ENCODE measurements around the gene RAP1GAP2. TPM values are rescaled to one million over a fixed set of nuclear protein-coding genes. Genes with fewer than 3 reads are reported as not detected.

Gene RAP1GAP2
- total and polyA plus RNA-seq, 2 of the 8 experiments (the other 6 are each of a cell fraction or from before 2014, with no cell fraction given) = 24.0 to 63.8 TPM

DNA sequence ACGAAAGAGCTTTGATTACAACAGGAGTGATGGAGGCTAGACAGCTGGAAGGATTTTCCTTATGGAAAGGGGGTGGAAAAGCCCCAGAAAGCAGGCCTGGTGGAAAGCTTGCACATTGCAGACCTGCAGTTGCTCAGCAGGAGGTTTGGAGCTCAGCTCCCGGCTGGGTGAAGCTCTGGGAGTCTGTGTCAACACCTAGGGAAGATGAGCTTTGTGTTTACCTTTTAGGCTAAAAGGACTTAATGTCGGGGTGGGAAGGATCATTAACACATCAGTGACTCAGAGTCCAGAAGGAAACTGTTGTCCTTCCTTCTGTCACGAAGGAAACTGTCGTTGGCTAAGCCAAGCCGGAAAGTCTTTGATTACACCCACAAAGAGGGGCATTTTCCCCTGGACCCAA, 48.2 kb downstream of the RAP1GAP2 start:
- no peak overlapping the region for H2BK120ac ChIP-seq (replicated peaks; ENCODE audit: low read depth, low read length)
- TF ChIP-seq JUN (IDR thresholded peaks at IDR 0.05; ENCODE audit: low read depth, low read length) = no peak
- no peak for TF ChIP-seq KDM4A (IDR thresholded peaks at IDR 0.05; ENCODE audit: low read depth, low read length, severe bottlenecking)
- TF ChIP-seq SRF (IDR thresholded peaks at IDR 0.05; ENCODE audit: low read depth, low read length) = no peak
- no peak for TF ChIP-seq SIRT6 (IDR thresholded peaks at IDR 0.05; ENCODE audit: low read length)
- no peak for TF ChIP-seq CTBP2 (IDR thresholded peaks at IDR 0.05; ENCODE audit: borderline replicate concordance, insufficient read depth, insufficient read length, low read length)
- no peak for TF ChIP-seq HDAC2 (IDR thresholded peaks at IDR 0.05; ENCODE audit: borderline replicate concordance in 1 of 2, low read depth in 2 of 2, low read length in 2 of 2)
- no peak for TF ChIP-seq NANOG (IDR thresholded peaks at IDR 0.05; ENCODE audit: insufficient read depth, low read depth, low read length, poor library complexity, severe bottlenecking)
- no peak for TF ChIP-seq JUND (IDR thresholded peaks at IDR 0.05; ENCODE audit: low read length)
- no peak overlapping the region for H2BK5ac ChIP-seq (ENCODE audit: low read depth, low read length)
- no peaks in the 10 kb centered on the region for H3K36me3 ChIP-seq (ENCODE audit: control insufficient read depth in 2 of 4, insufficient read depth in 4 of 4, low read length in 3 of 4)
- 41% methylated on average over 6 of the region's 6 CpGs; no CpG with 5 or more reads in 1 of the 2 experiments for WGBS, 2 experiments (ENCODE audit: extremely low coverage in 1 of 2, insufficient coverage in 1 of 2, insufficient read length in 1 of 2, insufficient replicate concordance in 2 of 2, low coverage in 1 of 2, low lambda C conversion rate in 2 of 2, missing lambda C conversion rate in 1 of 2)
- no peak overlapping the region for H3K14ac ChIP-seq (ENCODE audit: insufficient read length)
- H3K56ac ChIP-seq (replicated peaks; ENCODE audit: insufficient read length, low read depth, low read length) = no peak overlapping the region
- no peak overlapping the region for H3K4ac ChIP-seq (replicated peaks; ENCODE audit: insufficient read length, low read depth, low read length)
- no peaks in the 10 kb centered on the region for H3K9me3 ChIP-seq (ENCODE audit: insufficient read depth in 2 of 2, low read depth in 1 of 2, low read length in 1 of 2)
- no peak overlapping the region; the same call in 1 of the 2 replicates for H2BK12ac ChIP-seq (ENCODE audit: low read depth, low read length)
- H3K23ac ChIP-seq (ENCODE audit: insufficient read length) = no peak overlapping the region
- H3K79me1 ChIP-seq (ENCODE audit: low read depth, low read length) = no peaks in the 10 kb centered on the region
- no peak overlapping the region for H2AFZ ChIP-seq (ENCODE audit: low read length)
- FAIRE-seq = no peak
- no peak overlapping the region for H4K8ac ChIP-seq (ENCODE audit: extremely low read depth, insufficient read depth, low read length)
- POLR2A ChIA-PET (ENCODE audit: partially characterized antibody) = interaction anchor here (0.6 to 1.0 kb wide), 2 partner anchors 9 to 27 kb away, joined by 3 to 4 read pairs; no protein-coding TSS in a partner anchor
- H3K23me2 ChIP-seq (ENCODE audit: low read depth, low read length) = no peaks in the 10 kb centered on the region
- CTCF ChIA-PET (ENCODE audit: partially characterized antibody) = interaction anchor here (0.7 to 13.3 kb wide), 7 partner anchors 8 to 168 kb away, joined by 3 to 233 read pairs (median 11); no protein-coding TSS in a partner anchor
- no peak overlapping the region for H3K9ac ChIP-seq (replicated peaks in 1 of 4; ENCODE audit: extremely low read depth in 1 of 4, low read depth in 3 of 4, low read length in 3 of 4)
- H4K5ac ChIP-seq (ENCODE audit: insufficient read length, low read depth, low read length) = no peak overlapping the region
- H3K79me2 ChIP-seq (ENCODE audit: control insufficient read depth in 1 of 2, insufficient read depth in 2 of 2, low read length in 2 of 2) = no peaks in the 10 kb centered on the region
- no peak overlapping the region for H2BK20ac ChIP-seq (ENCODE audit: low read length)
- H2AK5ac ChIP-seq (ENCODE audit: low read depth, low read length) = no peak overlapping the region
- peak overlapping the region; percentile 29 to 33; a peak in 2 of 4 replicates for H3K4me2 ChIP-seq (ENCODE audit: insufficient read depth in 1 of 2, low read depth in 2 of 2, low read length in 2 of 2)
- no peak for DNase-seq (ENCODE audit: low read depth in 1 of 2, low spot score in 2 of 2)
- peaks cover 6 to 15% (median 6%) of the 10 kb centered on the region in 4 experiments; a peak in 5 of 7 replicates for H3K4me1 ChIP-seq (replicated peaks in 1 of 4; ENCODE audit: control insufficient read depth in 3 of 4, insufficient read depth in 4 of 4, low read length in 3 of 4)
- H3K27me3 ChIP-seq (replicated peaks in 1 of 4; ENCODE audit: control insufficient read depth in 3 of 4, extremely low read depth in 1 of 4, insufficient read depth in 3 of 4, low read length in 3 of 4) = no peaks in the 10 kb centered on the region
- no peak overlapping the region for H2BK15ac ChIP-seq (ENCODE audit: low read length)
- peaks cover 0 to 1% of the 10 kb centered on the region in 2 experiments for H4K20me1 ChIP-seq (replicated peaks in 1 of 2; ENCODE audit: control insufficient read depth in 1 of 2, insufficient read depth in 2 of 2, low read length in 2 of 2)
- H4K91ac ChIP-seq (replicated peaks; ENCODE audit: insufficient read length, low read length) = no peak overlapping the region
- no peak overlapping the region for H3K18ac ChIP-seq (ENCODE audit: extremely low read depth, low read length)
- no peak overlapping the region for H3K4me3 ChIP-seq (ENCODE audit: extremely low read depth in 1 of 4, insufficient read depth in 2 of 4, low read depth in 3 of 4, low read length in 4 of 4)
- H3K27ac ChIP-seq (ENCODE audit: low read depth, low read length) = no peak overlapping the region
